Measurements from ENCODE around the gene METTL16.
"Not testable (repeated sequence)": the region's sequence is repeated elsewhere in the genome, so short reads cannot be mapped to it uniquely, and the experiment has no call there.

DNA sequence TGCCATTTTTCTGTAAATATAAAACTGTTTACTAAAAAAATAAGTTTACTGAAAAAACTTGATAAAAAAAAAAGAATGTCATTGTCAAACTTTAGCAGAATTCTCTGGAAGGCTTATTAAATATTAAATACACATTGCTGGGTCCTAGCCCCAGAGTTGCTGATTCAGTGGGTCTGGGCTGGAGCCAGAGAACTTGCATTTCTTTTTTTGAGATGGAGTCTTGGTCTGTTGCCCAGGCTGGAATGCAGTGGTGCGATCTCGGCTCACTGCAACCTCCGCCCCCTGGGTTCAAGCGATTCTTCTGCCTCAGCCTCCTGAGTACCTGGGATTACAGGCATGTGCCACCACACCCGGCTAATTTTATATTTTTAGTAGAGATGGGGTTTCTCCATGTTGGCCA lies 25.9 kb upstream of the METTL16 start:
- TF ChIP-seq, protein P1, sequence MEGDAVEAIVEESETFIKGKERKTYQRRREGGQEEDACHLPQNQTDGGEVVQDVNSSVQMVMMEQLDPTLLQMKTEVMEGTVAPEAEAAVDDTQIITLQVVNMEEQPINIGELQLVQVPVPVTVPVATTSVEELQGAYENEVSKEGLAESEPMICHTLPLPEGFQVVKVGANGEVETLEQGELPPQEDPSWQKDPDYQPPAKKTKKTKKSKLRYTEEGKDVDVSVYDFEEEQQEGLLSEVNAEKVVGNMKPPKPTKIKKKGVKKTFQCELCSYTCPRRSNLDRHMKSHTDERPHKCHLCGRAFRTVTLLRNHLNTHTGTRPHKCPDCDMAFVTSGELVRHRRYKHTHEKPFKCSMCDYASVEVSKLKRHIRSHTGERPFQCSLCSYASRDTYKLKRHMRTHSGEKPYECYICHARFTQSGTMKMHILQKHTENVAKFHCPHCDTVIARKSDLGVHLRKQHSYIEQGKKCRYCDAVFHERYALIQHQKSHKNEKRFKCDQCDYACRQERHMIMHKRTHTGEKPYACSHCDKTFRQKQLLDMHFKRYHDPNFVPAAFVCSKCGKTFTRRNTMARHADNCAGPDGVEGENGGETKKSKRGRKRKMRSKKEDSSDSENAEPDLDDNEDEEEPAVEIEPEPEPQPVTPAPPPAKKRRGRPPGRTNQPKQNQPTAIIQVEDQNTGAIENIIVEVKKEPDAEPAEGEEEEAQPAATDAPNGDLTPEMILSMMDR (optimal IDR thresholded peaks at IDR 0.05 in 1 of 3, IDR thresholded peaks at IDR 0.05 in 1 of 3, conservative IDR thresholded peaks at IDR 0.05 in 1 of 3; ENCODE audit: extremely low read depth in 1 of 3, insufficient read depth in 2 of 3, low read length in 3 of 3): not testable (repeated sequence)
- TF ChIP-seq EZH2 (IDR thresholded peaks at IDR 0.05; ENCODE audit: low read length): not testable (repeated sequence)
